ENCODE measurements around the gene KRT6C.
"Not testable (repeated sequence)": the region's sequence is repeated elsewhere in the genome, so short reads cannot be mapped to it uniquely, and the experiment has no call there.

The KRT6C gene

DNA sequence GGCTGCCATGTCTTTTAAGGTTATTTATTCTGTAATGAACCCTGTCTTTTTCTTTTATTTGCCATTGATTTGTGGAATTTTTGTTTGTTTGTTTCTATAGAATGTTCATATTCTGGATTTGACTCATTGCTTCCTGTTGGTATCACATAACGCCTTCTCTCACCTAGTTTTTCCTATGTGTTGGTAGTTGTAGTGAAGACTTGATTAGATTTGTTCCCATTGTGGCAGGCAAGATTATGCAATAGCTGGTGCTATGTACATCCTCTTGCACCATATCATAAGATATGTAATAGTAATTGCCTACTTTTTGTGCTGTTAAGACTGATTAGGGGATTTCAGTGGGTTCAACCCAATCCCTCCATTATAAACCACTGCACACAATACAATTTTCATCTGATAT, 17.8 kb downstream of the KRT6C start:
- no peak for DNase-seq

DNA sequence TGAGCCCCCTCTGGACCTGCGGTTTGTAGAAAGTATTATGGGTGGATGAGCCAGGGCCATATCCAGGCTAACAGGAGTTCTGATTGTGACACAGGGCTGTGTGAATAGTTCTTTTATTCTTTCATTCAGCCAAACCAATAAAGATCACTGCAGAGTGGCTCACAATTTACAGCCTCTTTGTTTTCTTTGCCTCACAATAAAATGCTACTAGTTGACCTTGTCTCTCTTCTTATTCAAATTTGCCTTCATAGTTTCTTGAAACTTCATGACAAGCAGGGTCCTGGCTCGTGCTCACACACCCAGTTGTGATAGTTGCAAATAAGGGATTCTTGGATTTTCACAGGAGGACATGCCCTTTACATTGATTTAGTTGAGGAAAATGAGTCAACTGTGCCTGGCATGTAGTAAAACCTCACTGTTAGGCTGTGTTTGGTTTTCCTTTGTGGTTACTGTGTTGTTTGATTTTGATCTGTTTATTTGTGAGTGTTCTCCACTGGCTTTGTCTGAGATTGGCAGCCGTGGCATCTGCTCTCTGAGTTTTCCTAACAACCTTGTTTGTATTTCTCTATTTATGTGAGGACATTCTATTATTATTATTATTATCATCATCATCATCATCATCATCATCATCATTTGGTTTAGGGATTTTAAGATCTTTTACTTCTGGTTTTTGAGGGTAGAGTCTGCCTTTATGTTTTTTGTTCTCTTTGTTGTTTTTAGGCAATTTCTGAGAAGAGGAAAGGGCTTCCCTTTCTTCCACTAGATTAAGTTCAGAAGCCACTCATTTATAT, 19.0 kb downstream of the KRT6C start:
- DNase-seq: no peak

DNA sequence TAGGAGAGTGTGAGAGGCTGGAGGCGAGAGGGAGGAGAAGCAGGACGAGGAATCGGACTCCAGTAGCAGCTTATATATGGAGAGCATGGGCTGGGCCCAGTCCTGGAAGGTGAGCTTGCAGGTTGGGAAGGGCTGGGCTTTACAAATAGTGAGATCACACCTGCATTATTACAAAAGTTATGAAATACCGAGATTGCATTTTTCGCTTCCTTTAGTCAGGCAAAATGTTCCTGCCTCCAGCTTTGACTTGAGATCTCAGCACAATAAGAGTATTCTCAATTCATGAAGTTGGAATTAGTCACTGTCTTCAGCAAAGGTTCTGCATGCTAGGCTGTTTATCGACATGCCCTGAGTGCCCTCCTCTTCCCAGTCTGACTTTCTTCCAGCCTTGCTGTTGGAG, 21.5 kb downstream of the KRT6C start, which contains the start of gene KRT6B:
TSS of gene KRT6B (minus strand) at position 46 of the 400 bp plus-strand sequence. CDS start 68 bp downstream, outside the sequence.
- no peak for DNase-seq

DNA sequence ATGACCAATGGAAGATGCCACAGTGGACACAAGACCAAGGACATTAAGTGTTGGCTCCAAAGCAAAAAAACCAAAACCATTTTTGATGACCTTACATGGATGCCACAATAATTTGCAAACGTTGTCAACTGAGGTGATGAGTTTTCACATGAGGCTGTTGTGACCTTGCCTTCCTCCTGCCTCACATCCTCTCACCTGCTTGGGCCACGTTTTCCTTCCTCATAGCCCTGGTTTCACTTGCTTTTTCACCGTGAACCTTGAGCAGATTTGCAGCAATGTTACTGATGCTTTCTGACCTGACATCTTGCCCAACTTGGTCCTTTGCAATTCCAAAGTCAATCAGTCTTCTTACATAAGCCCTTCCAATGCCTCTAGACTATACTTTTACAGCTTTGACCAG, 25.4 kb downstream of the KRT6C start:
- no peak for DNase-seq

DNA sequence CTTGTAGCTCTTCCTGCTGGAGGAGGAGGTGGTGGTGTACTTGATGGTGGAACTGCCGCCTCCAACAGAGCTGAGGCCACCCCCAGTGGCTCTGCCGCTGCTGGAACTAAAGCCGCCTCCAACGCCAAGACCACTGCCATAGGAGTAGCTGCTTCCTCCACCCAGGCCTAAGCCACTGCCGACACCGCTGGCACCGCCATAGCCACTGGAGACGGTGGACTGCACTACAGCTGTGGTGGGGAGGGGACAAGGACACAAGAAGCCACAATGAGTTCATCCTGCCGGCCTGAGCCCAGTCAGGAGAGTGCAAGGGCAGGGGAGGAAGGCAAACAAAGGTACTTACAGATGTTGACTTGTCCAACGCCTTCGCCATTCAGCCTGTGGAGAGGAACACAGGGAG, 26.4 kb downstream of the KRT6C start:
- not testable (repeated sequence) for DNase-seq

DNA sequence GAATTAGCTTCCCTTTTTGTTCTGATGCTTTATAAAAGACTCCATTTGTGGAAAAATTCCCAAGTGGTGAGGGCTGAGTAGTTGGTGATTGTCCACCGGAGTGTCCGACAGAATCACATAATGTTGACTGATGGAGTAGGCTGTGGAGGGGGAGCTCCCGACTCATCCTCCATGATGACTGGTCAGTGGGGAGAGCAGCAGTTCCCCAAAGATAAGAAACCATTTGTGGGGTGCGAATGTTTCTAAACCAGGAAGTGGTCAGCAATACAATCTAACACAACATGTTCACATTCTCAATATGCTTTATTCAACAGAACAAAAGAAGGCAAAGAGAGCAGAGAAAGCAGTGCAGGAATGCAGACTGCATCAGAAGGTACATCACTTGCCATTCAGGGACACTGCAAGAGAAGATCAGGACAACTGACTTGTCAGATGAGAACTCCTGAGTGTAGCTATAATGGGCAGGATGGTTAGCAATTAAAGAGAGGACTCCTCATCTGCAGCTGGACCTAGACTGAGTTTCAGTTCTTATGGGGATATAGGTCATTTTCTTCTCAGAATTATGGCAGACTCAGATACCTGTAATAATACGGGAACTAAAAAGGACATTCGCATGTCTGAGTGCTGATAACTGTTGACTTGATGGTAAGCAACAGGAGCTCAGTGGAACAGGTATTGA, 27.1 kb downstream of the KRT6C start:
- DNase-seq: no peak

DNA sequence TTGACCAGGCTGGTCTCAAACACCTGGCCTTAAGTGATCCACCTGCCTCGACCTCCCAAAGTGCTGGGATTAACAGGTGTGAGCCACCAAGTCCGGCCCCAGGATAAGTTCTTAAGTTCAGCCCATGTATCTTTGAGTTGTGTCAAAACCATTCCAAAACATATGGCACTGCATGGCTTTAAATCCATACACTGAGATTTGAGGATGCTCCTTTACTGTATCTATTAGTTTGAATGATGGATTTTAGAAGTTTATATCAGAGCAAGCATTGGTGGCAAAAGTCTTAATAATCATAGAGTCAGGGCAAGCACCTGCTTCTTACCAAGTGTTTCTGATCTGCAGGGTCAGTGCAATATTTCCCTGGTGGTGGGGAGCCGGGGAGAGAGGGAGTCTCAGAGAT, 27.7 kb downstream of the KRT6C start:
- DNase-seq: no peak

DNA sequence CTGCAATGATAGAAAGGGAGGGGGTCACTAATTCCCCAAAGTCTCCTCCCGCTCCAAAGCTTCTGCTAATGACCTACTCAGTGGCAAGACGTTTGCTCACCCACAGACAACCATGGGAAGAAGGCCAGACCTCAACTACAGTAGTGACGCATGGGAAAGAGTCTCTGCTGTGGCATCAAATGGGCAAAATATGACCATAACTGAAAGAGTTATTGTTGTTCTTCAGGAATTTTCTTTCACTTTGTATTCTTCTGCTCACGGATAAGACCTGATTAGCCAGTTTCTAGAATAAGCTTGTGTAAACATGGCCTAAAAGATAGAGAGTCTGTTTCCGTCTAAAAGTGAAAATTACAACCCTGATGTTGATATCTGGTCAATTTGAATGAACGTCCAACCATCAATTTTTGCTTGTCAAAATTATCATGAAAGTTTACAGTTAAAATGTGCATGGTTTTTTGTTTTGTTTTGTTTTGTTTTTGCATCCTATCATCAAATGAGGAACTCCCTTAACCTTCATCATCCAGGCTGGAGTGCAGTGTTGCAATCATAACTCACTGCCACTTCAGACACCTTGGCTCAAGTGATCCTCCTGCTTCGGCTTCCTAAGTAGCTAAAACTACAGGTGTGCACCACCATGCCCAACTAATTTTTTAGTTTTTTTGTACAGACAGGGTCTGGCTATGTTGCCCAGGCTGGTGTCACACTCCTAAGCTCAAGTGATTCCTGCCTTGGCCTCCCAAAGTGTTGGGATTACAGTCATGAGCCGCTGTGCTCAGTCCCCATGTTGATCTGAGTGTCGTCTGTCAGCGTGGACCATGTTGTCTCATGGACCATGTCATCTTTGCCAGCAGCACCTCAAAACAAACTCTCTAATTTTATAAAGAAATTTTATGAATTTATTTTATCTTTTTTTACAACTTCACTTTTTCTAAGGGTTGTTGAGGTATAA, 28.7 kb downstream of the KRT6C start:
- DNase-seq: no peak

DNA sequence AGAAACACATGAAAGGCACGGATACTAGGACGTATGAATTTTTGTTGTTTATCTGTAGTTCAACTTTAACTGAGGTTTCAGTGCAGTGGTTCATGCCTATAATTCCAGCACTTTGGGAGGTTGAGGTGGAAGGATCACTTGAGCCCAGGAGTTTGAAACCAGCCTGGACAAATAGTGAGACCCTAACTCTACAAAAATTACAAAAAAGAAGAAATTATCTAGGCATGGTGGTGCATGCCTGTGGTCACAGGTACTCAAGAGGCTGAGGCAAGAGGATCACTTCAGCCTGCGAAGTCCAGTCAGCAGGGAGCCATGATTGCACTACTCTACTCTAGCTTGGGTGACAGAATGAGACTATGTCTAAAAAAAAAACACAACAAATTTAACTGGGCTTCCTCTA, 29.6 kb downstream of the KRT6C start:
- DNase-seq: no peak

DNA sequence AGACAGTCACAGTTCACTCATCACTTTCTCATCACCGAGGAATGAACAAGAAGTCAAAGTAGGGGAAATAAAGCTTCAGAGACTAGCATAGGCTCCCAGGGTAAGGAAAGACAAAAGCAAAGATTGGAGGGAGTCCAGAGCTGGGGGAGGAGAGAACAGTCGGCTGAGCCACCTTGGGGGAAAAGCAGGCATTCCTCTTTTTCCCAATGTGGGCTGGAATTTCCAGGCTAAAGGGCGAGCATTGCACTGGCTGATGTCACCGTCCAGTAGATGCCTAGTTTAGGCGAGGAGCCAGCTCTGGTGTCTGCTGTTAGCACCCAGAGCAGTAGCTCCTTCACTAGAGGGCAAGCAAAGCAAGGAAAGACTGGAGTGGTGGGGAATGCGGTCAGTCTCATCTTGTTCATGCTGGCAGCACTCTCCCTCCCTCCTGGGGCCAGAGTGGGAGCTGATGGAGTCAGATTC, 31.0 kb downstream of the KRT6C start:
- peak in 1 of 56 donors; percentile 34 for DNase-seq

DNA sequence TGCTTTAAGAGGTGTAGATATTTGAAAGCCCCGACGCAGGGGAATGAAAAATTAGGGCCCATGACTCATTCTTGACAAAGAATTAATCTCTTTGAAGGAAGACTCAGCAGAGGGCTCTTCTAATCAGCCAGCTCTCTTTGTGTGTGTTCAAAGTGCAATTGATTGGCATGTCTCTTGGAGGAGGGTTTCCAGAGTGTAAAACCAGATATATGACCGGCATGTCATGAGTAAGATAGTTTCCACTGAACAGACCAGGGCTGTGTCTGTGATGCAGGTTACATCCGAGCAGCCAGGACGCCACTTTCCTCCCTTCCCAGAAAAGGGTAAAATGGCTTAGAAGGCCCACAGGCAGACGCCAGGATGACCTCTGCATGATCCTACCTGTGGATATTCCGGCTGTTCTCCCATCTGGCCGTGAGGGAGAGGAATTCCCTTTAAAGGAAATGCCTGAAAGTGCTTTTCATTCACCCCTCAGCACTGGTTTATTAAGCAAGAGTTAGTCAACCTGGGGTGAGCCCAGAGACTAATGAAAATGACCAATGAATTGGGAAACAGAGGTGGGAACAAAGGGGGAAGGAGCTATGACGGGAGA, 32.2 kb downstream of the KRT6C start:
- no peak for DNase-seq

DNA sequence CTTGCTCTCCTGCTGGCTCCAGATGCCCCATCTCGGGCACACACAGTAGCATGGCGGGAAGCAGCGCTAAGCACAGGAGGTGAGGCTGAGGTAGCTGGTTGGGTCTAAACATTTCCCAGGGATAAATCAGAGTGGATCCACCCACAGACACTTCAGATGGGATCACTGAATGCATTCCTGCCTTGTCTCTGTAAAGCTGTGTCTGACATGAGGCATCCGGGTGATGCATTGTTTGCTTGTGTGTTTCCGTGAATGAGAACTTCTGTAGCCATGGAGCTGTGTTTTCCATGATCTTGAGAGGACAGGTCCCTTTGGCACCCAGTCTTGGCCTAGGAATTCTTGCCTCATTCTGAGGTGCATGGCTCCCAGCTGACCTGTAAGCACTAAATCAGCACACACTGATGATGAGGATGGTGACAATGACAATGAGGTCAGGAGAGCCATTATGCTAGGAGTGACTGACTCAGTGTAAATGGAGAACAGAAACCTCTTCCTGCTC, 32.7 kb downstream of the KRT6C start:
- no peak for DNase-seq

DNA sequence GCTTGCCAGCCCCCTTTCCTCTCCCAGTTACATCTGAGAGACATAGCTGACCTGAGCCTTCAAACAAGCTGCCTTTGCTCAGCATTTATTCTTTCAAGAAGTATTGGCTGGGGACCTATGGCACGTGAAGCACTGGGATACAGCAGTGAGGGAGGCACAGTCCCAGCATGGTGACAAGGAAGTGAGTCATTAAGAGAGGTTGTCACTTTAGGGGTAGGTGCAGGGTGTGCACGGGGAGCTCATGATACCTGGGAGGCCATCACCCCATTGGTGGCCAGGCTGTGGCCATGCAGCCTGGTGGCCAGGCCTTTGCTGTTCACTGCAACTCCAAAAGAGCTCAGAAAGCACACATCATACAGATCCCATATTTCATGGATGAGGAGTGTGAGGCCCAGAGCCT, 33.8 kb downstream of the KRT6C start:
- DNase-seq: no peak

DNA sequence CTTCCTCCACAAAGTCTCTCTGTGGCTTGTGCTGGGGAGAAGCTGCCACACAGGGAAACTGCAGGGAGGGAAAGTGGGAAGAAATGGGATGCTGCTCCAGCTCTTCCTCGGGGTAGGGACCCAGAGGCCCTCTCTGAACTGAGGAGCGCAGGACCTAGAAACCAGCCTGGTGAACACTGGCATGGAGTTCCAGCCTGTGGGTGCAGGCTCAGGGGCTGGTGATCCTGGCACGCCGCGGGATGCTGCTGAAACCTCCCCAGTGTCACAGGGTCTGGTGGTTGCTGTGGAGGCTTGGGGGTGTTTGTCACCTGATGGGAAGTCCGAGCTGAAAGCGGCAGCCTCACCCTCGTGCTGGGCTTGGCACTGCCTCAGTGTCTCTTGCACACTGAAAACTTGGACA, 34.2 kb downstream of the KRT6C start:
- no peak for DNase-seq

DNA sequence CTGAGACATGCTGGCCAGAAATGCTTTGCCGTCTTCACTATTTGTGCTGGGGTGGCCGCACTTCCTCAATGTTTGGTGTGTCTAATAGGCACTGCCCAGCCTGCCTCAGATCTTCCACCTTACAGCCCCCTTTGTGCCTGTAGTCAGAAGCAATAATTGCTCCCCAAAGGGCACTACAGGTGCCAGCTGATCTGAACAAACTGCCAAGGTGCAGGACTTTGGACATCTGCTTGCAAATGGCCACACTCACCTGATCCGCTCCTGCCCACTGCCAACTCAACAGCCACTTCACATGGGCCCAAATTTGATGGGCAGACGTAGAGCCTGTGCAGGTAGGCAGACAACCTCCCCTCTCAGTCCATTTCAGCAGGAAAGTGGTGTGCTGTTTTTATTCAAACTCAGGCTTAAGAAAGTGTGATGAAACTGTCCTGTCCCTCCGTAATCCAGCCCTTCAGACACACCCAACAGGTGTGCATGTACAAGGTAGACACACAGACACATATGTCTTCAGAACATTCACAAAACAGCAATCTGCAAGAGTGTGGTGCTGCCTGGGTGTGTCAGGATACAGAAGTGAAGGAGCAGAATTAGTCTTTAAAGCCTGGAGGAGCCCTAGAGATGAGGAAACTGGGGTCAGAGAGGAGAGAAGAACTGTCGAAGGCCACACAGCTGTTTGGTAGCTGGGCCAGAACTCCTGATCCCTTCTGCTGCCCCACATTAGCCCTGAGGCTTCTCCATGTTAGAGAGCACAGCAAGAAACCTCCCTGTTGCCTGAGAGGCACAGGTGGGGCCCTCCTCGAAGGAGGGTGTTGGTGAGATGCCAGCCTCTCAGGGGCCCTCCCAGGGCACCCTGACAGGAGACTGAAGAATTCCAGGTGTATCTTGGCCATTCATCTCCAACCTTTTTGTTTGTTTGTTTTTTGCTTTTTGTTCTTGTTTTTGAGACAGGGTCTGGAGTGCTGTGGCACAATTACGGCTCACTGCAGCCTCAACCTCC, 35.0 kb downstream of the KRT6C start:
- no peak for DNase-seq

DNA sequence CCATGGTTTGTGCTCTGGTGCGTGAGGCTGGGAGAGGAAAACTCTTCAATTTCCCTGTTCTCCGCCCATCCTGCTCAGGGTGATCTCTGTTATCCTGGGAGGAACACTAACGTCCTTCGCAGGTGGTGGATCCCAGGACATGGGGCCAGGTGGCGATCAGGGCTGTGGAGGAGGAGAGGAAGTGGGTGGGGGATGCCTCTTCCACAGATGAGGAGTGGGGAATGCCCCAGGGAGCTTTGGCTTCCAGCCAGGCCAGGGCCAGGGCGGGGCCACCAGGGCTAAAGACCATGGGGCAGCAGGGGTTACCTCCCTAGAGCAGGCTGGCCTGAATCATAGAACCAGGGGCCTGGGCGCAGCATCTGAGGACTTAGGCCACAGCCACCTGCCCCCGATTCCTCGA, 36.1 kb downstream of the KRT6C start:
- DNase-seq: no peak

DNA sequence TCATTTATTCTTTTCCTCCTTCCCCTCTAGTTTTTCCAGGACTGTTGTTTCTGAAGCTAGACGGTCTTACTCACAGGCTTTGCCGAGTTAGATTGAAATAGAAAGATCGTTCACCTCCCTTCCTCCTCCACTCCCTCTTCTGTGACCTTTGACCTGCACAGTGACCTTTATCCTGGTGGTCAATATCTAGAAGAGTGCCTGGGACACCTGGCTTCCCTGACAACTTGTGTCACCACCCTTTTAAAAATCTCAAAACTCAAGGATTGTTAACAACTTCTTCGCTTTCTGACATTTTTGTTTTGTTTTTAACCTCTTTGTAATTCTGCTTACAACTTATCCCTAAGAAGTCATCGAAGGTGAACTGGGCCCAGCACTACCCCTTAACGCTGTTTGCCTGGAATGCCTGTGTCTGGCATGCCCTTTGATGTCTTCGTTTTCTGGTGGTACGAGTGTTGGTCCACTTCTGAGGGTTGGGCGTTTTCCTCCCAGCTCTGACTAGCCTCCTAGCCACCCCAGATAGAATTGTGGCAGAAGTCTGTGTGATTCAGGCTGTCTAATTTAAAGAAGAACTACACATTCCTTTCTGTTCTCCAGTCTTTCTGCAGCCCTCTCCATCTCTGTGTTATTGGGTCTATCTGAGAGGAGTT, 36.7 kb downstream of the KRT6C start:
- no peak for DNase-seq

DNA sequence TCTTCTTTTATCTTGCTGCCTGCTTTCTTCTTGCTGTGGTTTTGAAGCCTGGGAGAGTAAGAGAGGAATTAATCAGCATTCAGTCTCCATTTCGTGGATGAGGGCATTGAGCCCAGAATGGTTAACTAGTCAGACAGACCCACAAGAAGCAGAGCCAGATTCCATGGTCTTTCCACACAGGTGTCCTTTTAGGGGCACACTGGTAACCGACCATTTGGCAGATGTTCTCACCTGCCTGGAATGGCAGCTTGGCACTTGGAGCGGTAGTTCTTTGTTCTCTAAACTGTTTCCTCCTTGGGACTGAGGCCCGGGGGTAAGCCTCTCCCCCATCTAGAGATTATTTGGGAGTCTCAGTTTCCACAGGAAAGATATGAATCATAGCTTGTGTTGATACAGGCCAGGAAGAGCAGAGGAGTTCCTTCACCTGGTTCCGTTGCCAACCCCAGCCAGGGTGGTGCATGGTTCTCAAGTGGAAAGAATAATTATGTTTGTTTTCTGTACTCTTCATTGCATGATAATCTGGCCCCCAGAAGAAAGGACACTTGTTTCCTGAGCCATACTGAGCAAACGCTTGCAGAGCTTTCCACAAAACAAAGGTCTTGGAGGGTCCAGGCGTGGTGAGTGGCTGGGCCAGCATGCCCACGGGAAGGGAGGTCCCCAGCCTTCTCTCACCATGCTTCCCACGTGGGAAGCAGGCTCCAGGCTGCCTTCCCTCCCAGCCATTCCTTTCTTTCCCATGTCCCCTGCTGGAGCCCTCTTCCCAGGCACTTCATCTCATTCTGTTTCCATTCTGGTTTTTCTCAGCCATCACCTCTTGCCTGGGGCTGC, 37.4 kb downstream of the KRT6C start:
- DNase-seq: peak in 1 of 56 donors; percentile 7
